NCI-H345 treated with DMSO at 0.1 percent for 48 hours (cell line): ENCODE measurements around the gene MYO15A.
"Not testable (repeated sequence)": the region's sequence is repeated elsewhere in the genome, so short reads cannot be mapped to it uniquely, and the experiment has no call there.

Source experiments
- DNase-seq: peaks from one replicate; lab custom pipeline; 2025; ENCODE audit not compliant: unreplicated experiment; lab: John Stamatoyannopoulos, UW

MYO15A gene

GRCh38 chr17:18216906-18217305, 108.3 kb downstream of the MYO15A start:
- not testable (repeated sequence) for DNase-seq

GRCh38 chr17:18217412-18218015, 109.0 kb downstream of the MYO15A start:
- DNase-seq, result peak; percentile 0

- no peak for DNase-seq
Observed at GRCh38 chr17:18218756-18219415, 110.3 kb downstream of the MYO15A start.

GRCh38 chr17:18224053-18224386, 115.5 kb downstream of the MYO15A start:
- no peak for DNase-seq

- DNase-seq, result no peak
Observed at GRCh38 chr17:18224387-18225120, 116.0 kb downstream of the MYO15A start.

GRCh38 chr17:18225121-18225641, 116.6 kb downstream of the MYO15A start, which contains the start of gene LLGL1:
Gene LLGL1 (plus strand): TSS chr17:18225635. CDS start chr17:18225683, 48 bp downstream.
- DNase-seq, result peak; percentile 65

- DNase-seq, result no peak
Observed at GRCh38 chr17:18225642-18226283, 117.2 kb downstream of the MYO15A start.

GRCh38 chr17:18226284-18226945, 117.9 kb downstream of the MYO15A start:
- no peak for DNase-seq

- no peak for DNase-seq
Observed at GRCh38 chr17:18227635-18228034, 119.1 kb downstream of the MYO15A start.

- no peak for DNase-seq
Observed at GRCh38 chr17:18228176-18228682, 119.7 kb downstream of the MYO15A start.

GRCh38 chr17:18229254-18229653, 120.7 kb downstream of the MYO15A start:
- no peak for DNase-seq
